Osteocyte (in vitro differentiated cells): ENCODE data around the gene HMG20A. TPM values are rescaled to one million over a fixed set of nuclear protein-coding genes. Genes with fewer than 3 reads are reported as not detected.

Experiments used
- DNase-seq: peaks from one replicate; pipeline ENCODE4 v3.0.0; 2021; ENCODE audit warnings: mixed read lengths; ENCODE audit not compliant: unreplicated experiment; ENCODE audit errors: extremely low spot score
- H3K27ac Mint-ChIP-seq: one replicate; pipeline ENCODE4 v1.8.0; 2021; ENCODE audit warnings: mild to moderate bottlenecking, mixed read lengths; ENCODE audit not compliant: unreplicated experiment
- H3K27me3 Mint-ChIP-seq: one replicate; pipeline ENCODE4 v1.8.0; 2021; ENCODE audit warnings: mixed read lengths; ENCODE audit not compliant: unreplicated experiment
- H3K36me3 Mint-ChIP-seq: one replicate; pipeline ENCODE4 v1.8.0; 2021; ENCODE audit warnings: mixed read lengths; ENCODE audit not compliant: unreplicated experiment
- H3K4me1 Mint-ChIP-seq: one replicate; pipeline ENCODE4 v1.8.0; 2021; ENCODE audit warnings: mixed read lengths; ENCODE audit not compliant: unreplicated experiment
- H3K4me3 Mint-ChIP-seq: one replicate; pipeline ENCODE4 v1.8.0; 2021; ENCODE audit warnings: mild to moderate bottlenecking, moderate library complexity, mixed read lengths; ENCODE audit not compliant: unreplicated experiment
- H3K9me3 Mint-ChIP-seq: one replicate; pipeline ENCODE4 v1.8.0; 2021; ENCODE audit warnings: mixed read lengths; ENCODE audit not compliant: unreplicated experiment
- total RNA-seq: library from RNA; stranded (reverse); gene quantifications from 2 replicates; pipeline ENCODE4 v1.2.1, GENCODE V29; 2021
- TF ChIP-seq, protein P1 (sequence below): fragments of 200-600 bp; sonication (generic); IDR thresholded peaks from 2 replicates; pipeline ENCODE4 v1.5.0; 2021; ENCODE audit warnings: antibody characterized with exemption, mild to moderate bottlenecking, moderate library complexity

The HMG20A gene
- total RNA-seq, 1 donor from 2014 or later, result 49.5 TPM

DNA sequence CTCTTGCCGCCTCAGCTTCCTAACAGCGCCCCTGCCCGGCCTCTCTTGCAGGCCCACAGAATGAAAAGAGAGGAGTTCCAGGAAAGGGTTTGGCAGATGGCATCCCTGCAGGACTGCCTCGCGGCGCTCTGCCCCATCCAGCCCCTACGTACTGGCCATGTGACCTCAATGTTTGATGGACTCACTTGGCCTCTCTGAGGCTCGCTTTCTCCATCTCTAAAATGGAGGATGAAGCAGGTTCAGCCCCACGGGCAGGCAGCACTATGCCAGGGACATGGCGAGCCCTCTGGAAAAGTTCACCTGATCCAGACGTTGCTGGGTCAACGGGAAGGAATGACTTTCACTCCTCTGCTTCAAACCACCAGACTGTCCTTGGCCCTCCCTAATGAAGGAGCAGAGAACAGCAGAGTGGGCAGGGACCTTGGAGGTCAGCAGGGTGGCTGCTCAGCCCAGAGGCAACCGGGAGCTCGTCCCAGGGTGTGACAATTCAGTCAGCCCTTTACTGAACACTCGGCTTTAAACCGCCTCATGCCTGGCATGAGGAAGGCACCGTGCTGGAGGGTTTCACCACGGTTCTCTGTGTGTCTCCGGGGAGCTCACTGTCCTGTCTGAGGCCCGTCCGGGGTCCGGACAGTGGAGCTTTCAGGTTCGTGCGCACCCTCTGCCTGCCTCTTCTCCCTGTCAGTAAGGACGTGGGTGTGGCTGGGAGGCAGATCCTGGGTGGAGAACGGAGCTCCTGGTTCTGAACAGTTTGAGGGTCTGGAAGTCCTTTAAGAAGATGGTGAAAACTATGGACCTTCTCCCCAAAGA lies 110.7 kb downstream of the HMG20A start:
- no peak overlapping the region for H3K27ac Mint-ChIP-seq
- no peak overlapping the region for H3K4me3 Mint-ChIP-seq
- TF ChIP-seq, protein P1, sequence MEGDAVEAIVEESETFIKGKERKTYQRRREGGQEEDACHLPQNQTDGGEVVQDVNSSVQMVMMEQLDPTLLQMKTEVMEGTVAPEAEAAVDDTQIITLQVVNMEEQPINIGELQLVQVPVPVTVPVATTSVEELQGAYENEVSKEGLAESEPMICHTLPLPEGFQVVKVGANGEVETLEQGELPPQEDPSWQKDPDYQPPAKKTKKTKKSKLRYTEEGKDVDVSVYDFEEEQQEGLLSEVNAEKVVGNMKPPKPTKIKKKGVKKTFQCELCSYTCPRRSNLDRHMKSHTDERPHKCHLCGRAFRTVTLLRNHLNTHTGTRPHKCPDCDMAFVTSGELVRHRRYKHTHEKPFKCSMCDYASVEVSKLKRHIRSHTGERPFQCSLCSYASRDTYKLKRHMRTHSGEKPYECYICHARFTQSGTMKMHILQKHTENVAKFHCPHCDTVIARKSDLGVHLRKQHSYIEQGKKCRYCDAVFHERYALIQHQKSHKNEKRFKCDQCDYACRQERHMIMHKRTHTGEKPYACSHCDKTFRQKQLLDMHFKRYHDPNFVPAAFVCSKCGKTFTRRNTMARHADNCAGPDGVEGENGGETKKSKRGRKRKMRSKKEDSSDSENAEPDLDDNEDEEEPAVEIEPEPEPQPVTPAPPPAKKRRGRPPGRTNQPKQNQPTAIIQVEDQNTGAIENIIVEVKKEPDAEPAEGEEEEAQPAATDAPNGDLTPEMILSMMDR, result no peak
- peaks cover 4% of the 10 kb centered on the region for H3K36me3 Mint-ChIP-seq
- peaks cover 44% of the 10 kb centered on the region for H3K4me1 Mint-ChIP-seq
- H3K27me3 Mint-ChIP-seq, result no peaks in the 10 kb centered on the region
- peaks cover 3% of the 10 kb centered on the region for H3K9me3 Mint-ChIP-seq
- DNase-seq, result no peak

DNA sequence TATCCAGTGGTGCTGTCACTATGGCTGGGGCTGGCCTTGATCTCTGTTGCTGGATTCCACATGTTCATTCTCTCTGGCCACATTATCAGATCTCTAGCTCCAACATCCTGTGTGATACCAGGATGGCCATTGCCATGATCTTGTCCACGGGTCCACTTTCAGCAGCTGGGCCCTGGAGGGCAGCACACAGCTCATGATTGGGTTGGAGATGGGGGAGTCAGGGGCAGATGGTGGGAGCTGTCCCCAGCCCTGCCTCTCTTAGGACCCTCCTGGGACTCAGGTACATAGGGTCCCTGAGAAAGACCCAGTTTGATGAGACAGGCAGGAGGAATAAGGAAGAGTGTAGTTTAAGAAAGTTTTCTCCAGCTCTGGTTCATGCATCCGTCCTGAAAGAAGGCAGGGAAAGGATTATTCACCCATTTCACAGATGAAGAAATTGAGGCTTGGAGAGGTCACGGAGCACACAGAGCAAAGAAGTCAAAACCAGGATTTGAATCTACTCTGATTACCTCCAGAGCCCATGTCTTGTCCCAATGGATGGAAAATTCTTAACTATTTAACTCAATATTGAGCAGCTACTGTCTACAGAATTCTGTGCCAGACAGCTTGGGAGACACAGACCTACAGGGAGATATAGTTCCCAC lies 111.5 kb downstream of the HMG20A start:
- Mint-ChIP-seq H3K4me1 (peaks cover 36% of the 10 kb centered on the region), H3K36me3 (peaks cover 4% of the 10 kb centered on the region), H3K27ac (no peak overlapping the region), H3K4me3 (no peak overlapping the region), H3K27me3 (no peaks in the 10 kb centered on the region), H3K9me3 (peaks cover 3% of the 10 kb centered on the region)
- TF ChIP-seq, protein P1, result no peak
- no peak for DNase-seq

DNA sequence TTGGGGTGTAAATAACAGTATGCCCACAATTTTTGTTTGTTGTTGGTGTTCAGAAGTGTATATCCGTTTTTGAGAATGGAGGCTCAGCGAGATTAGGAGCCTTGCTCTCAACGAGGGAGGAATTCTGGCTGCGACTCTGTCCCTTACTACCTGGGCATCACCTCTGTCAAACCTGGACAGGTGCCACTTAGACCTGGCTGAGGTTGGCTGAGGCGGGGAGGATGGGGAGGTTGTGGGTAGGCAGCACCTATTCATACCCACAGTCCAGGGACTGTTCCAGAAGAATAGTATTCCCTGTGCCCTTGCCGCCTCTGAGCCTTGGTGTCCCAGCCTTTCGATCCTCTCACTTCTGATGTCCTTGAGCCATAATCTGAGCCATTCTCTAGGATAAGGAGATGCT lies 112.2 kb downstream of the HMG20A start:
- DNase-seq, result no peak
- Mint-ChIP-seq H3K9me3 (peaks cover 3% of the 10 kb centered on the region), H3K4me1 (peaks cover 31% of the 10 kb centered on the region), H3K27me3 (no peaks in the 10 kb centered on the region), H3K4me3 (no peak overlapping the region), H3K36me3 (peaks cover 4% of the 10 kb centered on the region), H3K27ac (no peak overlapping the region)
- TF ChIP-seq, protein P1, result no peak

DNA sequence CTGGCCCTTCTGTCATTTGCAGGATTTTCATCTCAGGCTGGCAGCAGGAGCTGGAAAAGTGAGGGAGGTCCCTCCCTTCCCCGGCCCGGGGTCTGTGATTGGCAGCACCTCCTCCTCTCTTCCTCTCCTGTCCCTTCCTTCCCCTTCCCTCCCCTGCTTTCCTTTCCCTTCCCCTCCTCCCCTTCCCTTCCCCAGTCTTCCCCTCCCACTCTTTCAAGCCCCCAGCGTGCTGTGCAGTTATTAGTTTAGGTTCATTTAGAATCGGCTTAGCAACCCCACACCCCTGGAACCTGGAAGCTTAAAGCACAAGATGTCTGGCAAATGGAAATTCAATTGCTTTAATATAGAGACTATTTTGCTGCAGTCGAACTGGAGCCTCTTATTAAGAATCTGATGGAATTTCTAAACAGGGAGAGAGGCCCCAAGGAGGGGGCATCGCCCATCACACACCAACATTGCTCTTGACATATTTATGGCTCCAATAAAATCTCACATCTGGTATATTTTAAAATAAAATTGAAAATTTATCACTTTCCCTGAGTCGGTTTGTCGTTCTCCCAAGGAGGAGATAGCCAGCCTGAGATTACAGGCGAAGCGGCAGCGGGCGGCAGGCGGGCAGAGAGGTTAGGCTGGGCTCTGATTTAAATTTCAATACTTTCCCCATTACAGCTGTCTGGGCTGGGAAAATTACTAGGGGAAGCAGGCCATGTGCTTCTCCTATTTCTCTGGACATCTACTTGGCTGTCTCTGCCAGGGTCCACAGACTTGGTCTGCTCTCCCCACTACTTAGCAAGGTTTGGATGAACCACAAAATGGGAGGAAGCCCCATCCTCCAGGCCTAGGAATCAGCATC lies 113.1 kb downstream of the HMG20A start:
- no peaks in the 10 kb centered on the region for H3K27me3 Mint-ChIP-seq
- H3K4me3 Mint-ChIP-seq, result no peak overlapping the region
- peaks cover 3% of the 10 kb centered on the region for H3K9me3 Mint-ChIP-seq
- no peak for DNase-seq
- TF ChIP-seq, protein P1, result no peak
- peaks cover 28% of the 10 kb centered on the region for H3K4me1 Mint-ChIP-seq
- peaks cover 4% of the 10 kb centered on the region for H3K36me3 Mint-ChIP-seq
- H3K27ac Mint-ChIP-seq, result no peak overlapping the region

Other genes starting within 250 kb of the HMG20A start
- gene PEAK1, start 784 bp upstream of the HMG20A start, total RNA-seq, result 125 and 131 TPM in 2 replicates
- gene LINGO1, start 212.0 kb downstream of the HMG20A start, total RNA-seq, result 2.1 and 2.4 TPM in 2 replicates